Neural crest cell (in vitro differentiated cells): ENCODE results near the gene LST1. TPM values are rescaled to one million over a fixed set of nuclear protein-coding genes. Genes with fewer than 3 reads are reported as not detected.
"Not testable (repeated sequence)": the region's sequence is repeated elsewhere in the genome, so short reads cannot be mapped to it uniquely, and the experiment has no call there.

Source experiments
- DNase-seq: peaks from one replicate; pipeline ENCODE4 v3.0.0; 2021; ENCODE audit warnings: low read depth, mixed read lengths, low spot score
- H3K27ac Mint-ChIP-seq: one replicate; pipeline ENCODE4 v1.8.0; 2021; ENCODE audit warnings: mild to moderate bottlenecking, mixed read lengths; ENCODE audit not compliant: unreplicated experiment
- H3K27me3 Mint-ChIP-seq: 2 replicates; pipeline ENCODE4 v1.8.0; 2021; ENCODE audit warnings: low read depth, mild to moderate bottlenecking, mixed read lengths
- H3K36me3 Mint-ChIP-seq: 2 replicates; pipeline ENCODE4 v1.8.0; 2021; ENCODE audit warnings: low read depth, mild to moderate bottlenecking, mixed read lengths
- H3K4me1 Mint-ChIP-seq: 2 replicates; pipeline ENCODE4 v1.8.0; 2021; ENCODE audit warnings: mixed read lengths
- H3K4me3 Mint-ChIP-seq: one replicate; pipeline ENCODE4 v1.8.0; 2021; ENCODE audit warnings: mild to moderate bottlenecking, mixed read lengths
- H3K9me3 Mint-ChIP-seq: 2 replicates; pipeline ENCODE4 v1.8.0; 2021; ENCODE audit warnings: mixed read lengths
- total RNA-seq: library from RNA; stranded (reverse); gene quantifications from 2 replicates; pipeline ENCODE4 v1.2.1, GENCODE V29; 2021
- TF ChIP-seq, protein P1 (sequence below): fragments of 200-600 bp; sonication (generic); conservative IDR thresholded peaks from 2 replicates; pipeline ENCODE4 v1.5.0; 2021; ENCODE audit warnings: antibody characterized with exemption, mild to moderate bottlenecking

Gene LST1
- total RNA-seq, 1 donor from 2014 or later, result not detected

DNA sequence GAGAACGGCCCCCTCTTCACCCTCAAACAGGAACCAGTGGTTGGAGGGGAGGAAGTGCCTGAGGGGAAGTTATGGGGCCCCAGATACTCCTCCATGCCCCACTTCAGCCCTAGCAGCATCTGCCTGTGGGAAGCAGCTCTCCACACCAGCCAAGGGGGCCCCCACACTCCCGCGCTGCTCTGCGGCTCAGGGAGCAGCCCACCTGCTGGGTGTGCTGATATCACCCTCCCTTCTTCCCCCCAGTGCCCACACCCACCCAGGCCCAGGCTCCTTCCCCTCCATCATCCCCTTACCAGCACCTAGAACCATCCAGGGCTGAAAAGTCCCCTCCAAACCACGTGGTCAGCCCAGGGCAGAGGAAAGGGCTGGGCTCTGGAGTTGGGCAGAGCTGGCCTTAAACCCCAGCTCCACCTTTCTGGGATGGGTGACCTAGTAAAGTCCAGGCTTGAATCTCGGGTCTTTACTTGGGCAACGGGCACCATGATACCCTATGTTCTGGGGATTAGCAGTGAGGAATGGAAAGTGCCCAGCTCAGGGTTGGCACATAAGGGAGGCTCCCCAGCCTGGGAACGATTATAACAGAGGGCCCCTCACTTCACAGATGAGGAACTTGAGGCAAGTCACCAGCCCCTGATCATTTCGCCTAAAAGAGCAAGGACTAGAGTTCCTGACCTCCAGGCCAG lies 663 bp downstream of the LST1 start:
- Mint-ChIP-seq H3K9me3 (no peaks in the 10 kb centered on the region), H3K4me1 (peaks cover 12% of the 10 kb centered on the region), H3K27ac (no peak overlapping the region), H3K4me3 (no peak overlapping the region), H3K36me3 (no peaks in the 10 kb centered on the region), H3K27me3 (peaks cover 3% of the 10 kb centered on the region)
- TF ChIP-seq, protein P1, sequence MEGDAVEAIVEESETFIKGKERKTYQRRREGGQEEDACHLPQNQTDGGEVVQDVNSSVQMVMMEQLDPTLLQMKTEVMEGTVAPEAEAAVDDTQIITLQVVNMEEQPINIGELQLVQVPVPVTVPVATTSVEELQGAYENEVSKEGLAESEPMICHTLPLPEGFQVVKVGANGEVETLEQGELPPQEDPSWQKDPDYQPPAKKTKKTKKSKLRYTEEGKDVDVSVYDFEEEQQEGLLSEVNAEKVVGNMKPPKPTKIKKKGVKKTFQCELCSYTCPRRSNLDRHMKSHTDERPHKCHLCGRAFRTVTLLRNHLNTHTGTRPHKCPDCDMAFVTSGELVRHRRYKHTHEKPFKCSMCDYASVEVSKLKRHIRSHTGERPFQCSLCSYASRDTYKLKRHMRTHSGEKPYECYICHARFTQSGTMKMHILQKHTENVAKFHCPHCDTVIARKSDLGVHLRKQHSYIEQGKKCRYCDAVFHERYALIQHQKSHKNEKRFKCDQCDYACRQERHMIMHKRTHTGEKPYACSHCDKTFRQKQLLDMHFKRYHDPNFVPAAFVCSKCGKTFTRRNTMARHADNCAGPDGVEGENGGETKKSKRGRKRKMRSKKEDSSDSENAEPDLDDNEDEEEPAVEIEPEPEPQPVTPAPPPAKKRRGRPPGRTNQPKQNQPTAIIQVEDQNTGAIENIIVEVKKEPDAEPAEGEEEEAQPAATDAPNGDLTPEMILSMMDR, result no peak
- no peak for DNase-seq

DNA sequence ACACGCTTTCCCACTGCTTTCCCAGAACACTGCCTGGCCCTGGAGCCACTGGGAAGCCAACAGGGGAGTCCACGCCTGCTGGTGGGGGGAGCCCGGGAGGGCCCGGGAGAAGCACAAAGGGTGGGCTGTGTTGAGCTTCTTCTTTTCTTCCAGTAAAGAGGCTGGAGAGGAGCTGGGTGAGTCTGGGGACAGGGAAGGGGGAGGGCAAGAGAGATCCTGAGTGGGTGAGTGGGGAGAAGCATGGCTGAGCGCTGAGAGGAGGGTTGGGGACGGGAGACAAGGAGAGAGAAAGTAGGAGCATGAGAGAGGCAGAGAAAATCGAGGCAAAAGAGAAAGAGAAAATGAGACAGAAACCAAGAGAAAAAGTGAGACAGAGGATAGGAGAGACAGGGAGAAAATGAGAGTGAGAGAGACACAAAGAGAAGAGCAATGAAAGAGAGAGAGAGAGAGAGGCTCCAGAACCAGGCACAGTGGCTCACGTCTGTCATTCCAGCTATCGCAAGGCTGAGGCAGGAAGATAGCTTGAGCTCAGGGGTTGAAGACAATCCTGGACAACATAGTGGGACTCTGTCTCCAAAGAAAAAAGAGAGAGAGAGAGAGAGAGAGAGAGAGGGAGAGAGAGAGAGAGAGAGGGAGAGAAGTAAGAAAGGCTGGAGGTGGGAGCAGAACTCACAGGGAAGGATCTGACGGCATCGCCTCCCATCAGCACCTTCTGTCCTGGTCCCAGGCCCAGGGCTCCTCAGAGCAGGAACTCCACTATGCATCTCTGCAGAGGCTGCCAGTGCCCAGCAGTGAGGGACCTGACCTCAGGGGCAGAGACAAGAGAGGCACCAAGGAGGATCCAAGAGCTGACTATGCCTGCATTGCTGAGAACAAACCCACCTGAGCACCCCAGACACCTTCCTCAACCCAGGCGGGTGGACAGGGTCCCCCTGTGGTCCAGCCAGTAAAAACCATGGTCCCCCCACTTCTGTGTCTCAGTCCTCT lies 2.0 kb downstream of the LST1 start:
- Mint-ChIP-seq H3K4me3 (no peak overlapping the region), H3K36me3 (no peaks in the 10 kb centered on the region), H3K9me3 (no peaks in the 10 kb centered on the region), H3K4me1 (peaks cover 10% of the 10 kb centered on the region), H3K27me3 (no peaks in the 10 kb centered on the region), H3K27ac (peak overlapping the region; percentile 83)
- TF ChIP-seq, protein P1, result no peak
- no peak for DNase-seq

DNA sequence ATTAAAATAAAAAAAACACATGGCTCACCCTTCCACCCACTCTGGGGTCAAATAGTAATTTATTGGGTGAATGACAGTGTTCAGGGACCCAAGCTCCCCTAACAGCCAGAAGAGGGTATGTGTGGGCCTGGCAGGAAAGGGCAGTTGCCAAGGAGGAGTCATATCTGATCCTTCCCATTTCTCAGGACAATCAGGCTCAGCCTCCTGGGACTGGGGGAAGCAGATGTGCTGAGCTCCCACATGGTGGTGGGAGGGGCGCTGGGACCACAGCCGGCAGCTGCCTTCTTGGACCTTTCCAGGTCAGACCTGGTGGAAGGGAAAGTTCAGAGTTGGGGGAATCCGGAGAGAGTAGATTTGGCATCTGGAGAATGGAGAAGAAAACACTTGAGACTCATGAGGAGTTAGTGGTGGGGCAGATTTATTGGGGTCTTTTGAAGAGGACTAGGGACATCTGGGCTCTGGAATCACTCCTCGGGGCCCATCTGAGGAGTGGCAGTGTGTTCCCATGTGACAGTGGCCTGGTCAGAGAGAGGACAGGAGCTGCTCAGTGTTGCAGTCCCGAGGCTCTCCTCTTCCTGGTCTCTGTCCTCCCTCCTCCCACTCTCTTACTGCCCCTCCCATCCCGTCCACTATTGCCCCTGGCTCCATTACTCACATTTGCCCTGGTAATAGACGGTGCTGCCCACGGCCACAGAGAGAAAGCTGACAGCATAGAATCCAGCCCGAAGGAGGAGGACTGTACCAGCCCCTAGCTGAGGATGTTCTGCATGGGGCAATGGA lies 3.0 kb downstream of the LST1 start:
- no peak for DNase-seq
- H3K36me3 Mint-ChIP-seq, result no peaks in the 10 kb centered on the region
- no peak overlapping the region for H3K4me3 Mint-ChIP-seq
- H3K27me3 Mint-ChIP-seq, result no peaks in the 10 kb centered on the region
- H3K4me1 Mint-ChIP-seq, result peaks cover 10% of the 10 kb centered on the region
- no peaks in the 10 kb centered on the region for H3K9me3 Mint-ChIP-seq
- H3K27ac Mint-ChIP-seq, result no peak overlapping the region
- TF ChIP-seq, protein P1, result no peak

DNA sequence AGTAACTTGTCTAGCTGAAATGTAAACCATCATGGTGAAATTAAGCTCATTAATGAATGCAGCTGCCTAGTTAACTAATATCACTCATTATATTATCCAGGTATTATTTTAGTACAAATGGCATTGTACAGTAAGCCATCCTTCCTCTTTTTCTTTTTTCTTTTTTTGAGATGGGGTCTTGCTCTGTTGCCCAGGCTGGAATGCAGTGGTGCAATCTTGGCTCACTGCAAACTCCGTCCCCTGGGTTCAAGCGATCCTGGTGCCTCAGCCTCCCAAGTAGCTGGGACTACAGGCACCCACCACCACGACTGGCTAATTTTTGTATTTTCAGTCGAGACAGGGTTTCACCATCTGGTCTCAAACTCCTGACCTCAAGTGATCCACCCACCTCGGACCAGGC lies 4.6 kb downstream of the LST1 start:
- not testable (repeated sequence) for H3K4me3 Mint-ChIP-seq, H3K36me3 Mint-ChIP-seq, DNase-seq, H3K27me3 Mint-ChIP-seq, H3K4me1 Mint-ChIP-seq, H3K9me3 Mint-ChIP-seq, H3K27ac Mint-ChIP-seq

DNA sequence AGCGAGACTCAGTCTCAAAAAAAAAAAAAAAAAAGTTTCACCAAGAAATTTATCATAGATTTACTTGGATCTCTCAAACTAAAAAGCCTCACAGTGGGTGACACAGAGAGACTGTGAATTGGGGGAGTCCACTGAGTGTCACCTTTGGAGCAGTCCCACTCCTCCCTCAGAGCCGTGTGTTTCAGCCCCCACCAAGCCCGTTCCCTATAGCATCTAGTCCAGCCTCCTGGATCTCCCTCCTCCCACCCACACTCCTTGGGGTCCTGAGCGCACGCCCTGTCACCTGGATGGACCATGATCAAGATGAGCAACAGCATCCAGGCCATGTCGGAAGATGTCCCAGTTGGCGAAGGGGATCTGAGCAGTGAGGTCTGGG lies 6.3 kb downstream of the LST1 start:
- H3K4me1 Mint-ChIP-seq, result peaks cover 6% of the 10 kb centered on the region
- H3K27me3 Mint-ChIP-seq, result no peaks in the 10 kb centered on the region
- TF ChIP-seq, protein P1, result no peak
- DNase-seq, result no peak
- H3K27ac Mint-ChIP-seq, result no peak overlapping the region
- no peaks in the 10 kb centered on the region for H3K36me3 Mint-ChIP-seq
- H3K4me3 Mint-ChIP-seq, result no peak overlapping the region
- no peaks in the 10 kb centered on the region for H3K9me3 Mint-ChIP-seq
